GM12873 (cell line): ENCODE measurements around the gene CDK6.

ENCODE experiments used
- CTCF ChIP-seq: IDR thresholded peaks from 2 replicates; pipeline ENCODE4 v1.5.1; 2012; ENCODE audit warnings: low read depth, mild to moderate bottlenecking, moderate library complexity, low read length, control low read depth; ENCODE audit not compliant: insufficient read depth; ENCODE audit errors: missing control alignments

The CDK6 gene

GRCh38 chr7:92854501-92855238, 18.3 kb upstream of the CDK6 start:
- no peak for TF ChIP-seq CTCF

DNA sequence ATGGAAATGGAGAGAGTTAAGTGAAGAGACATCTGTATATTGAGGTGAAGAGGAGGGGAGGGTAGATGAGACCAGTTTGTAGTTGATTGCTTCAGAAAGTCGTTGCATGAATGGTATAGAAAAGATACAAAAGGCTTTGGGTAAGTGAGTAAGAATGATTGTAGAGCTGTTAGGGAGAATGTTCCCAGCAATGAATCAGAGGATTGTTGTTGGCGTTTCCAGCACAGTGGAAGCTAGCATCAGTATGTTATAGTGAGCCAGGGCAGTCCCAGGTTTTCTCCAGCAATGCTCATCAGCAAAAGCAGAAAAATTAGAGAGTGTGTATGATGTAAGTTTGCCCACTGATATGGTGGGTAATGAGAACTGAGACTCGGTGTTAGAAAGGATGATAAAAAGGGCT, 15.4 kb upstream of the CDK6 start:
- TF ChIP-seq CTCF, result no peak

- TF ChIP-seq CTCF, result no peak
These were observed 14.1 kb upstream of the CDK6 start for GRCh38 chr7:92850516-92850915.

- no peak for TF ChIP-seq CTCF
These were observed 12.9 kb upstream of the CDK6 start for GRCh38 chr7:92849322-92849721.

- no peak for TF ChIP-seq CTCF
These were observed 12.5 kb upstream of the CDK6 start for GRCh38 chr7:92848851-92849250.

- no peak for TF ChIP-seq CTCF
These were observed 12.1 kb upstream of the CDK6 start for GRCh38 chr7:92848441-92848840.

GRCh38 chr7:92847305-92847704, 10.9 kb upstream of the CDK6 start:
- TF ChIP-seq CTCF, result no peak
